Fibroblast of villous mesenchyme (primary cell): ENCODE results near the gene LRRTM4. TPM values are rescaled to one million over a fixed set of nuclear protein-coding genes. Genes with fewer than 3 reads are reported as not detected.
"Not testable (repeated sequence)": the region's sequence is repeated elsewhere in the genome, so short reads cannot be mapped to it uniquely, and the experiment has no call there.

Experiments used
- DNase-seq: peaks from one replicate; pipeline ENCODE4 v3.0.0-alpha.2; 2010; ENCODE audit warnings: low read depth
- H3K4me3 ChIP-seq: 2 replicates; pipeline ENCODE4 v1.5.1; 2011; ENCODE audit warnings: low read depth, mild to moderate bottlenecking, low read length
- CTCF ChIP-seq: IDR thresholded peaks from 2 replicates; pipeline ENCODE4 v1.5.1; 2012; ENCODE audit warnings: low read depth, mild to moderate bottlenecking, low read length; ENCODE audit not compliant: insufficient read depth
- total RNA-seq: library from RNA; depleted of rRNA; stranded (reverse); fragments of >200 nt; gene quantifications from 2 replicates; pipeline ENCODE4 v1.2.3, GENCODE V29; 2012

The LRRTM4 gene
- total RNA-seq, 1 donor = not detected

GRCh38 chr2:77095096-77095495, 427.1 kb downstream of the LRRTM4 start:
- TF ChIP-seq CTCF = no peak
- no peak overlapping the region for H3K4me3 ChIP-seq
- DNase-seq = no peak

- DNase-seq, H3K4me3 ChIP-seq: not testable (repeated sequence)
These were observed 433.8 kb downstream of the LRRTM4 start for GRCh38 chr2:77088424-77088823.

- DNase-seq = no peak
These were observed 434.2 kb downstream of the LRRTM4 start for GRCh38 chr2:77087987-77088414.

GRCh38 chr2:77086478-77086877, 435.7 kb downstream of the LRRTM4 start:
- no peak overlapping the region for H3K4me3 ChIP-seq
- no peak for DNase-seq

More at GRCh38 chr2:77087987-77088414, 434.2 kb downstream of the LRRTM4 start:
- H3K4me3 ChIP-seq = no peak overlapping the region
- no peak for TF ChIP-seq CTCF

GRCh38 chr2:77086051-77086450, 436.1 kb downstream of the LRRTM4 start:
- no peak overlapping the region for H3K4me3 ChIP-seq
- no peak for TF ChIP-seq CTCF
- no peak for DNase-seq

More at GRCh38 chr2:77086478-77086877, 435.7 kb downstream of the LRRTM4 start:
- no peak for TF ChIP-seq CTCF

GRCh38 chr2:77085561-77085960, 436.6 kb downstream of the LRRTM4 start:
- no peak overlapping the region for H3K4me3 ChIP-seq
- TF ChIP-seq CTCF = no peak
- no peak for DNase-seq

- no peak for TF ChIP-seq CTCF
- DNase-seq = no peak
- H3K4me3 ChIP-seq = no peak overlapping the region
These were observed 440.6 kb downstream of the LRRTM4 start for GRCh38 chr2:77081597-77081996.
